Type B pancreatic cell (in vitro differentiated cells): ENCODE results near the gene DBNDD2. TPM values are rescaled to one million over a fixed set of nuclear protein-coding genes. Genes with fewer than 3 reads are reported as not detected.

ENCODE experiments used
- DNase-seq: peaks from one replicate; pipeline ENCODE4 v3.0.0; 2021; ENCODE audit warnings: mixed read lengths; ENCODE audit not compliant: unreplicated experiment; ENCODE audit errors: extremely low spot score
- H3K27ac Mint-ChIP-seq: 2 replicates; pipeline ENCODE4 v1.8.0; 2021; ENCODE audit warnings: mild to moderate bottlenecking, mixed read lengths
- H3K27me3 Mint-ChIP-seq: 2 replicates; pipeline ENCODE4 v1.8.0; 2021; ENCODE audit warnings: mixed read lengths
- H3K36me3 Mint-ChIP-seq: 2 replicates; pipeline ENCODE4 v1.8.0; 2021; ENCODE audit warnings: mixed read lengths
- H3K4me1 Mint-ChIP-seq: one replicate; pipeline ENCODE4 v1.8.0; 2021; ENCODE audit warnings: mixed read lengths; ENCODE audit not compliant: unreplicated experiment
- H3K4me3 Mint-ChIP-seq: 2 replicates; pipeline ENCODE4 v1.8.0; 2021; ENCODE audit warnings: mild to moderate bottlenecking, mixed read lengths
- H3K9me3 Mint-ChIP-seq: 2 replicates; pipeline ENCODE4 v1.8.0; 2021; ENCODE audit warnings: mixed read lengths
- CTCF ChIP-seq: fragments of 200-600 bp; sonication (generic); conservative IDR thresholded peaks from 2 replicates; pipeline ENCODE4 v1.5.0; 2021; ENCODE audit warnings: antibody characterized with exemption, mild to moderate bottlenecking
- total RNA-seq: library from RNA; stranded (reverse); gene quantifications from 2 replicates; pipeline ENCODE4 v1.2.1, GENCODE V29; 2021; ENCODE audit warnings: low replicate concordance

DBNDD2 gene
- total RNA-seq, 1 donor from 2014 or later, result 12.8 TPM

DNA sequence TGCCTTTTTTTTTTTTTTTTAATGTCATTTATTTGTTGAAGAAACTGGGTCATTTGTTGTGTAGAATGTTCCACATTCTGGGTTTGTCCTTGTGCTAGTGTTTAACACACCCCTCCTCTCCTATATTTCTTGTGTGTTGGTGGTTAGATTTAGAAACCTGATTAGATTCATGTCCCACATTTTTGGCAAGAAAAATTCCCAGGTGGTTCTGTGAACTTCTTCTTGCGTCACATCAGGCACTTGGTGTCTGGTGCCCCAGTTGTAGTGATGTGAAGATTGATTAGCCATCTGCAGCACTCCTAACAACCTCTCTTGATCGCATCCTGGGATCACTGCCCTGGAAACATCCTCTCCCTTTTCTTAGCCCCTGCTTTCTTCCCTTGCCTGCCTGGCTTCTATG, 15.6 kb downstream of the DBNDD2 start:
- Mint-ChIP-seq H3K27me3 (no peaks in the 10 kb centered on the region), H3K4me3 (no peak overlapping the region), H3K9me3 (no peaks in the 10 kb centered on the region), H3K36me3 (peaks cover 19% of the 10 kb centered on the region), H3K4me1 (no peaks in the 10 kb centered on the region), H3K27ac (no peak overlapping the region)
- no peak for TF ChIP-seq CTCF
- no peak for DNase-seq

- Mint-ChIP-seq H3K36me3 (peaks cover 11% of the 10 kb centered on the region), H3K27ac (no peak overlapping the region), H3K27me3 (no peaks in the 10 kb centered on the region), H3K4me3 (no peak overlapping the region), H3K4me1 (no peaks in the 10 kb centered on the region), H3K9me3 (no peaks in the 10 kb centered on the region)
- DNase-seq, result no peak
- TF ChIP-seq CTCF, result no peak
These were observed 17.5 kb downstream of the DBNDD2 start for GRCh38 chr20:45425561-45425960.

GRCh38 chr20:45426320-45427016, 18.4 kb downstream of the DBNDD2 start:
- H3K27me3 Mint-ChIP-seq, result no peaks in the 10 kb centered on the region
- no peaks in the 10 kb centered on the region for H3K9me3 Mint-ChIP-seq
- H3K27ac Mint-ChIP-seq, result no peak overlapping the region
- no peak for TF ChIP-seq CTCF
- no peaks in the 10 kb centered on the region for H3K4me1 Mint-ChIP-seq
- H3K4me3 Mint-ChIP-seq, result no peak overlapping the region
- DNase-seq, result no peak
- H3K36me3 Mint-ChIP-seq, result peaks cover 9% of the 10 kb centered on the region

- no peaks in the 10 kb centered on the region for H3K4me1 Mint-ChIP-seq
- H3K4me3 Mint-ChIP-seq, result no peak overlapping the region
- H3K9me3 Mint-ChIP-seq, result no peaks in the 10 kb centered on the region
- TF ChIP-seq CTCF, result no peak
- DNase-seq, result no peak
- H3K36me3 Mint-ChIP-seq, result peaks cover 9% of the 10 kb centered on the region
- no peak overlapping the region for H3K27ac Mint-ChIP-seq
- H3K27me3 Mint-ChIP-seq, result no peaks in the 10 kb centered on the region
These were observed 19.4 kb downstream of the DBNDD2 start for GRCh38 chr20:45427236-45428149.

GRCh38 chr20:45429618-45430017, 21.5 kb downstream of the DBNDD2 start:
- H3K4me3 Mint-ChIP-seq, result no peak overlapping the region
- H3K36me3 Mint-ChIP-seq, result peaks cover 8% of the 10 kb centered on the region
- no peak overlapping the region for H3K27ac Mint-ChIP-seq
- H3K9me3 Mint-ChIP-seq, result no peaks in the 10 kb centered on the region
- DNase-seq, result no peak
- no peaks in the 10 kb centered on the region for H3K4me1 Mint-ChIP-seq
- TF ChIP-seq CTCF, result no peak
- no peaks in the 10 kb centered on the region for H3K27me3 Mint-ChIP-seq
